Epithelial cell of esophagus (primary cell): ENCODE data around the gene DOCK9.

ENCODE experiments used
- DNase-seq: peaks from one replicate; pipeline ENCODE4 v3.0.0; 2010; ENCODE audit warnings: low read depth
- H3K4me3 ChIP-seq: 2 replicates; pipeline ENCODE4 v1.5.1; 2011; ENCODE audit warnings: mild to moderate bottlenecking, low read length, control low read depth
- CTCF ChIP-seq: IDR thresholded peaks from 2 replicates; pipeline ENCODE4 v1.5.1; 2011; ENCODE audit warnings: low read depth, mild to moderate bottlenecking, low read length, control low read depth, inconsistent platforms; ENCODE audit not compliant: insufficient read depth; ENCODE audit errors: missing control alignments

DOCK9 gene

GRCh38 chr13:98984983-98985382, 7.1 kb upstream of the DOCK9 start:
- TF ChIP-seq CTCF, result no peak
- DNase-seq, result no peak
- H3K4me3 ChIP-seq, result no peak overlapping the region

DNA sequence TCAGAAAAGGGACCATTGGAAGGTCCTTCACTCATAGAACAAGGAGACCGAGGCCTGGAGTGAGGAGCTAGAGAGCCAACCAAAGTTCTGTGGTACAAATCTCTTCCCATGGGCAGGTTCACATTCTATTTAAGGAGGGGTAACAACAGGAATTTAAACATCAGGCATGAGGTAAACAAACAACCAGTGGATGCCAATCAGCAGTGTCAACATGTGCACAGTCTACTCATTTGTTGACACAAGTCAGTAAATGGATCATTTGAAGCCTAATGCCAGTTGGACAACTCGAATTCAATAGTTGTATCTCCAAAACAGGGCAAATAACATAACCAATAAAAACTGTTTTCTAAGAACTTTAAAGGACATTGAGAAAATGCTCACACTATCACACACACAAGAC, 6.3 kb upstream of the DOCK9 start:
- no peak for TF ChIP-seq CTCF
- H3K4me3 ChIP-seq, result no peak overlapping the region
- DNase-seq, result no peak

- TF ChIP-seq CTCF, result no peak
- no peak for DNase-seq
- H3K4me3 ChIP-seq, result no peak overlapping the region
Observed at GRCh38 chr13:98983182-98983581, 5.3 kb upstream of the DOCK9 start.

DNA sequence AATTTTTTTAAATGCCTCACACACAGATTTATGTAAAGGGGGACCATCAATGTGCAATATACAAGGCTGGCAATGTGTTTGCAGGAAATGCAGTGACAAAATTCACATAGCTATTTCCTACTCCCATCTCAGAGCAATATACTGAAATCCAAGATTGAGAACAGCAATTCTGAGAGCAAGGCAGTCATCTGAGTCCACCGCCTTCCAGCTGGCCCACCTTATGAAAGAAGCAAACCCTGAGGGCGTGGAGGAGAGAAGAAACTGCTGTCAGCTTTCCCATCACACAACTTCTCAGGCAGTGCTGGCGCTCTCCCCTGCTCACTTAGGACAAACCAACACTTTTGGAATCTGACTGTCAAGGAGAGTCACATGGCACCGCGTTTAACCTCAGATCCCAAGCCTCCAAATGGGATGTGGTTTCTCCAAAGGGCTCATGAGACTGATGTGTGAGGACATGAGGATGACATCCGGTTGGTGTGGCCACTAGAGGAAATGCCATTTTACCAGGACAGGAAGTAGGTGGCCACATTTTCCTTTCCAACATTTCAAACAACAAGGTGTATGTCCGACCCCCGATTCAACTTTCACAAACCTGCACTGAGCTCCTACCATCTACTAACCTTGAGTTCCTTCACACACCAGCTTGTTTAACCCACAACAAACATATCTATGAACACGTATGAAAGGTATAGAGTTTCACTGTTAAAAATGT, 3.7 kb upstream of the DOCK9 start:
- no peak for DNase-seq
- no peak overlapping the region for H3K4me3 ChIP-seq
- TF ChIP-seq CTCF, result no peak

DNA sequence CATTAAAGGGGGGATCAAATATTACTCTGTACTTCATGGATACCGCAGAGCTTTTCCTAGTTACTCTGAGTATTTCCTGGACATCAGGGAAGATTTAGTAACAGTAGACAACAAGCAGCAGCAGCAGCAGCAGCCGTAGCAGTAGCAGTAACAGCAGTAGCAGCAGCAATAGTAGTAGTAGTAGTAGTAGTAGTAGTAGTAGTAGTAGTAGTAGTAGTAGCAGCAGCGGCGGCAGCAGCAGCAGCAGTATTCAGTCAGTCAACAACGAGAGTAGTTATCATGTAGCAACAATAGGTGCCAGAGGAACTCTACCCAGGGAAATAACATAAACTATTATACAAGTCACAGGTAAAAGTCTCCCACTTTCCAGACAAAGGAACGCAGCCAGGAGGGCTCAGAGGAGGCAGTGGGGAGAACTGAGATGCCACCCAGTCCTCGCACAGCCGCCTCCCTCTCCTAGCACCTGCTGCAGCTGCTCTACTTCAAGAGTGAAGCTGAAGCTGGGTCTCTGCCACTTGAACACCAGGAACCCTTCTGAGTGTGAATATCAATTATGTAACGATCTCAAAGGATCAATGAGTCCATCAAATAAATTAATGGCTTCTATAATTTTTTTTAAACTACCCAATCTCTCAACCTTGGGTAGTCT, 1.3 kb upstream of the DOCK9 start:
- DNase-seq, result no peak
- H3K4me3 ChIP-seq, result no peak overlapping the region
- TF ChIP-seq CTCF, result no peak

- peak overlapping the region; percentile 38 for H3K4me3 ChIP-seq
- DNase-seq, result peak; percentile 91
- TF ChIP-seq CTCF, result no peak
Observed at GRCh38 chr13:98978280-98978679, 416 bp upstream of the DOCK9 start.

GRCh38 chr13:98976941-98977340, 923 bp downstream of the DOCK9 start:
- no peak for DNase-seq
- TF ChIP-seq CTCF, result no peak
- H3K4me3 ChIP-seq, result no peak overlapping the region
